Pons (tissue), 1 donor: Measurements from ENCODE around the gene PGA3.
A peak's percentile ranks its signal among the peaks of the same experiment; 100 is the strongest.
"Not testable (repeated sequence)": the region's sequence is repeated elsewhere in the genome, so short reads cannot be mapped to it uniquely, and the experiment has no call there.

Experiments used
- DNase-seq: peaks from one replicate; pipeline ENCODE4 v3.0.0-alpha.2; 2016; ENCODE audit warnings: low spot score

Gene PGA3

GRCh38 chr11:61171907-61172306 is 31.4 kb upstream of the PGA3 start:
- DNase-seq: no peak

- peak; percentile 26 for DNase-seq
These were observed 31.0 kb upstream of the PGA3 start for GRCh38 chr11:61172356-61172755.

- no peak for DNase-seq
These were observed 30.4 kb upstream of the PGA3 start for GRCh38 chr11:61172888-61173287.

- DNase-seq: no peak
These were observed 29.9 kb upstream of the PGA3 start for GRCh38 chr11:61173456-61173855.

GRCh38 chr11:61174273-61174672 is 29.0 kb upstream of the PGA3 start:
- DNase-seq: no peak

- no peak for DNase-seq
These were observed 28.4 kb upstream of the PGA3 start for GRCh38 chr11:61174949-61175348.

GRCh38 chr11:61176446-61176845 is 26.9 kb upstream of the PGA3 start:
- DNase-seq: no peak

GRCh38 chr11:61180205-61180604 is 23.1 kb upstream of the PGA3 start:
- DNase-seq: not testable (repeated sequence)

- no peak for DNase-seq
These were observed 21.8 kb upstream of the PGA3 start for GRCh38 chr11:61181489-61181888.

GRCh38 chr11:61183645-61184044 is 19.7 kb upstream of the PGA3 start:
- no peak for DNase-seq

- DNase-seq: no peak
These were observed 16.8 kb upstream of the PGA3 start for GRCh38 chr11:61186504-61186903.

GRCh38 chr11:61187505-61188130 is 15.7 kb upstream of the PGA3 start:
- peak; percentile 58 for DNase-seq

- no peak for DNase-seq
These were observed 13.4 kb upstream of the PGA3 start for GRCh38 chr11:61189933-61190332.

- DNase-seq: no peak
These were observed 9.7 kb upstream of the PGA3 start for GRCh38 chr11:61193596-61193995.

- no peak for DNase-seq
These were observed 9.1 kb upstream of the PGA3 start for GRCh38 chr11:61194169-61194671.

GRCh38 chr11:61194981-61195695 is 8.2 kb upstream of the PGA3 start:
- DNase-seq: no peak

- DNase-seq: no peak
These were observed 7.6 kb upstream of the PGA3 start for GRCh38 chr11:61195719-61196118.

- DNase-seq: no peak
These were observed 5.0 kb upstream of the PGA3 start for GRCh38 chr11:61198361-61198760.

GRCh38 chr11:61198948-61199523 is 4.3 kb upstream of the PGA3 start:
- no peak for DNase-seq

- DNase-seq: no peak
These were observed 1.8 kb upstream of the PGA3 start for GRCh38 chr11:61201476-61201875.

- DNase-seq: not testable (repeated sequence)
These were observed 558 bp downstream of the PGA3 start for GRCh38 chr11:61203873-61204272.

GRCh38 chr11:61204502-61205059 is 1.3 kb downstream of the PGA3 start:
- not testable (repeated sequence) for DNase-seq
